GM20431 (cell line): ENCODE results near the gene CTR9.

ENCODE experiments used
- in situ Hi-C: fragments of 300-500 bp; cut with MseI, MboI; formaldehyde crosslinking; loops from one replicate; pipeline ENCODE4 v1.15.0; 2020; ENCODE audit warnings: low sequenced_read_pairs; ENCODE audit not compliant: unreplicated experiment

CTR9 gene

GRCh38 chr11:10735481-10736475 is 15.3 kb upstream of the CTR9 start:
- in situ Hi-C loops, result loop anchor here (10.0 kb wide), 1 partner anchor 331 kb away; no protein-coding TSS in a partner anchor

- in situ Hi-C loops, result no loop called here
Observed at GRCh38 chr11:10742460-10743208, 8.4 kb upstream of the CTR9 start.

GRCh38 chr11:10743354-10744000 is 7.6 kb upstream of the CTR9 start:
- in situ Hi-C loops, result no loop called here

GRCh38 chr11:10744206-10744605 is 6.8 kb upstream of the CTR9 start:
- in situ Hi-C loops, result no loop called here

GRCh38 chr11:10746871-10747270 is 4.2 kb upstream of the CTR9 start:
- in situ Hi-C loops, result no loop called here

GRCh38 chr11:10747733-10748132 is 3.3 kb upstream of the CTR9 start:
- in situ Hi-C loops, result no loop called here

GRCh38 chr11:10749476-10749875 is 1.6 kb upstream of the CTR9 start:
- in situ Hi-C loops, result no loop called here

GRCh38 chr11:10751581-10751940 is 515 bp downstream of the CTR9 start:
- in situ Hi-C loops, result no loop called here

GRCh38 chr11:10752061-10752460 is 1.0 kb downstream of the CTR9 start:
- in situ Hi-C loops, result no loop called here

GRCh38 chr11:10752486-10752885 is 1.4 kb downstream of the CTR9 start:
- in situ Hi-C loops, result no loop called here

- in situ Hi-C loops, result no loop called here
Observed at GRCh38 chr11:10758957-10759356, 7.9 kb downstream of the CTR9 start.

GRCh38 chr11:10761085-10761698 is 10.1 kb downstream of the CTR9 start:
- in situ Hi-C loops, result no loop called here

GRCh38 chr11:10762185-10762584 is 11.1 kb downstream of the CTR9 start:
- in situ Hi-C loops, result no loop called here

GRCh38 chr11:10762913-10763421 is 11.9 kb downstream of the CTR9 start:
- in situ Hi-C loops, result no loop called here

GRCh38 chr11:10763766-10764165 is 12.7 kb downstream of the CTR9 start:
- in situ Hi-C loops, result no loop called here

GRCh38 chr11:10764412-10764811 is 13.4 kb downstream of the CTR9 start:
- in situ Hi-C loops, result no loop called here

- in situ Hi-C loops, result no loop called here
Observed at GRCh38 chr11:10770626-10771254, 19.7 kb downstream of the CTR9 start.

- in situ Hi-C loops, result no loop called here
Observed at GRCh38 chr11:10771457-10771856, 20.4 kb downstream of the CTR9 start.

- in situ Hi-C loops, result no loop called here
Observed at GRCh38 chr11:10774811-10775210, 23.8 kb downstream of the CTR9 start.

GRCh38 chr11:10777393-10777793 is 26.3 kb downstream of the CTR9 start:
- in situ Hi-C loops, result no loop called here
